ENCODE results near the gene SLC26A8.

The SLC26A8 gene

DNA sequence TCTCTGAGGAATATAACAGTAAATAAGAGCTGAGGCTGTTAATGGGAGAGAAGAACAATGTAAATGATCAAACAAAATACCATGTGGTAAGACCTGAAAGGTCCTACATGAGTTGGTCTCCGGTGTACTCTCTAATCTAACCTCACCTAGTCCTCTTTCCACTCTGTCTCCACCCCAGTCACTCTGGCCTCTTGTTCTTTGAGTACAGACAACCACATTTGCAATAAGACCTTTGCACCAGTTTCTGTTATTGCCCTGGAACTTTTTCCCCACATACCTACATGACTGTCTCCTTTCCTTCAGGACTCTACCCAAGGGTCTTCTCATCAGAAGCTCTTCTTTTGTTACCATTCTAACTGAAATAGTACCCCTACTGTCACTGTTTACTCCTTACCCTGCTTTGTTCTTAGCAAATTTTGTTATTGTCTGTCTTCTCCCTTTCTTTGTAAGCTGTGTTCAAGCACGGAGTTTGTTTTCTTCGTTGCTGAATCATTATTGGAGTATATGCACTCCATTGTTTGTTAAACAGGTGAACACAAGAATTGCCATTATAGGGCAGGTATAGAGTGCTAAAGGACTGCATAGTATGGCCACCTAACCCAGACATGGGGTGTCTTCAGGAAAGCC lies 40.4 kb upstream of the SLC26A8 start:
- no peaks in the 10 kb centered on the region for H3K79me2 ChIP-seq (ENCODE audit: control insufficient read depth, insufficient read depth, low read length, poor library complexity)
- no peak overlapping the region for H3K4me3 ChIP-seq (ENCODE audit: low read depth, low read length)

DNA sequence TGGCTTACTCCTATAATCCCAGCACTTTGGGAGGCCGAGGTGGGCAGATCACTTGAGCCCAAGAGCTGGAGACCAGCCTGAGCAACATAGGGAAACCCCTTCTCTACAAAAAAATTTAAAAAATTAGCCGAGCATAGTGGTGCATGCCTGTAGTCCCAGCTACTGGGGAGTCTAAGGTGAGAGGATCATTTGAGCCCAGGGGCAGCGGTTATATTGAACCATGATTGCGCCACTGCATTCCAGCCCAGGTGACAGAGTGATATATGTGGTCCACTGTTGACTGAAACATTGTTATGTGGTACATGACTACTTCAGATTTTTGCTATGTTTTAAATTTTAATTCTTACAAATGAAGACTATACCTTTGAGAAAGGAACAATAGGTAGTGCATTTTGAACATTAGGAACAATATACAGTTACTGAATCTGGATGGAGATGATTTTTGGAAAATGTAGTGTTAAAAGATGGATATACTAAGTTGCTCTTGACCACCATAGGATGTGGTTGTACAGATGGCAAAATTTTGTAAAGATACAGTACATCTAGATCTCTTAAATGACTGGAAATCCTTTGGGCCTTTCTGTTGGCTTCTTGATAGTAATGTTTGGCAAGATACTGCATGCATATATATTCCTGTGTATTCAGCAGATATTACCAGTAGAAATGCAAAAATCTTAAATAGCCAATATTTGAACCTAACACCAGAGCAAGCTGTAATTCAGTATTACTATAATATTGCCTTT lies 39.0 kb upstream of the SLC26A8 start:
- WGBS (ENCODE audit: extremely low coverage, insufficient coverage, insufficient read length), result no CpG with 5 or more reads among the region's 4 CpGs

More for the DNA sequence above, 40.4 kb upstream of the SLC26A8 start:
- Histone ChIP-seq H3K4me2 (ENCODE audit: low read length) (no peak overlapping the region), H3K4ac (ENCODE audit: low read depth, low read length) (no peak overlapping the region), H2AFZ (ENCODE audit: insufficient read depth, low read length, poor library complexity) (no peak overlapping the region), H3K27me3 (ENCODE audit: insufficient read depth, low read length) (no peaks in the 10 kb centered on the region), H3K4me1 (ENCODE audit: control insufficient read depth in 1 of 2, insufficient read depth in 2 of 2, low read length in 2 of 2) (peaks cover 5% of the 10 kb centered on the region in 2 experiments), H4K8ac (ENCODE audit: low read depth, low read length) (no peak overlapping the region), H2BK5ac (ENCODE audit: low read depth, low read length, poor library complexity) (no peak overlapping the region), H3K14ac (ENCODE audit: low read length) (no peak overlapping the region), H3K9me3 (ENCODE audit: insufficient read depth, low read depth, low read length) (no peaks in the 10 kb centered on the region), H3K36me3 (ENCODE audit: control insufficient read depth in 1 of 2, insufficient read depth in 2 of 2, low read length in 2 of 2) (peaks cover under 1 to 1% of the 10 kb centered on the region in 2 experiments), H3K27ac (ENCODE audit: low read depth, low read length) (no peak overlapping the region), H2BK12ac (ENCODE audit: low read length) (no peak overlapping the region), H3K23ac (ENCODE audit: low read length) (no peak overlapping the region), H4K91ac (ENCODE audit: low read depth, low read length) (no peak overlapping the region), H4K12ac (ENCODE audit: low read depth, low read length) (no peak overlapping the region), H3K18ac (ENCODE audit: low read length) (no peak overlapping the region), H3K9ac (ENCODE audit: low read length) (no peak overlapping the region), H3K79me1 (ENCODE audit: low read length) (no peaks in the 10 kb centered on the region), H2BK120ac (ENCODE audit: insufficient read depth, low read length, poor library complexity) (no peak overlapping the region), H2AK5ac (ENCODE audit: low read length) (no peak overlapping the region)
- DNase-seq, result peak in 1 of 2 donors; percentile 42
- WGBS (ENCODE audit: extremely low coverage, insufficient coverage, insufficient read length), result no CpG with 5 or more reads among the region's 3 CpGs

DNA sequence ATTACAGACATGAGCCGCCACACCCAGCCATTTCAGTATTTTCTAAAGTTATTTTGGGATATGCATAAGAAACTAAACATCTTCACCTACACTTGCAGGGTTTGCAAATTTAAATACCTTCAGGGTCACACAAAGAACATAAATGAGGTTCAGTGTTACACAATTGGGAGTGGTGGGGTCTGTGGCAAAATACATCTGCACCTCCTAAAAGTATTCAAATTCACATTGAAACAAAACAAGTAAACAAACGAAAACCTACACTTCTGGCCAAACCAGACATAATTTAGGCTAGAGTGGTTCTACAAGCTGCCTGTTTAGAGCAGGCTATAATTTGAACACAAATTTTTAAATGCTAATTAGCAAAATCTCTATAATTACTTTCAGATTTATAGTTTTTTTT lies 37.8 kb upstream of the SLC26A8 start:
- Histone ChIP-seq H3K79me1 (ENCODE audit: low read length) (no peaks in the 10 kb centered on the region), H3K9me3 (ENCODE audit: insufficient read depth, low read depth, low read length) (no peaks in the 10 kb centered on the region), H3K79me2 (ENCODE audit: control insufficient read depth, insufficient read depth, low read length, poor library complexity) (no peaks in the 10 kb centered on the region), H4K91ac (ENCODE audit: low read depth, low read length) (no peak overlapping the region), H3K27me3 (ENCODE audit: insufficient read depth, low read length) (no peaks in the 10 kb centered on the region), H3K4ac (ENCODE audit: low read depth, low read length) (no peak overlapping the region), H3K23ac (ENCODE audit: low read length) (no peak overlapping the region), H3K18ac (ENCODE audit: low read length) (no peak overlapping the region), H2BK5ac (ENCODE audit: low read depth, low read length, poor library complexity) (no peak overlapping the region), H3K4me2 (ENCODE audit: low read length) (no peak overlapping the region), H3K4me3 (ENCODE audit: low read depth, low read length) (no peak overlapping the region), H3K36me3 (ENCODE audit: control insufficient read depth in 1 of 2, insufficient read depth in 2 of 2, low read length in 2 of 2) (peaks cover 1 to 5% of the 10 kb centered on the region in 2 experiments), H2BK120ac (ENCODE audit: insufficient read depth, low read length, poor library complexity) (no peak overlapping the region), H3K14ac (ENCODE audit: low read length) (no peak overlapping the region), H3K4me1 (ENCODE audit: control insufficient read depth in 1 of 2, insufficient read depth in 2 of 2, low read length in 2 of 2) (peaks cover 5% of the 10 kb centered on the region in 2 experiments), H2BK12ac (ENCODE audit: low read length) (no peak overlapping the region), H2AFZ (ENCODE audit: insufficient read depth, low read length, poor library complexity) (no peak overlapping the region), H4K8ac (ENCODE audit: low read depth, low read length) (no peak overlapping the region), H3K27ac (ENCODE audit: low read depth, low read length) (no peak overlapping the region), H4K12ac (ENCODE audit: low read depth, low read length) (no peak overlapping the region), H3K9ac (ENCODE audit: low read length) (no peak overlapping the region), H2AK5ac (ENCODE audit: low read length) (no peak overlapping the region)
- DNase-seq, result no peak
- WGBS (ENCODE audit: extremely low coverage, insufficient coverage, insufficient read length), result no CpG with 5 or more reads among the region's 2 CpGs

More for the DNA sequence above, 39.0 kb upstream of the SLC26A8 start:
- Histone ChIP-seq H3K23ac (ENCODE audit: low read length) (no peak overlapping the region), H3K4ac (ENCODE audit: low read depth, low read length) (no peak overlapping the region), H3K9me3 (ENCODE audit: insufficient read depth, low read depth, low read length) (no peaks in the 10 kb centered on the region), H3K4me1 (ENCODE audit: control insufficient read depth in 1 of 2, insufficient read depth in 2 of 2, low read length in 2 of 2) (peaks cover 5% of the 10 kb centered on the region in 2 experiments), H2BK5ac (ENCODE audit: low read depth, low read length, poor library complexity) (no peak overlapping the region), H3K27ac (ENCODE audit: low read depth, low read length) (no peak overlapping the region), H2BK120ac (ENCODE audit: insufficient read depth, low read length, poor library complexity) (no peak overlapping the region), H2BK12ac (ENCODE audit: low read length) (no peak overlapping the region), H3K14ac (ENCODE audit: low read length) (no peak overlapping the region), H4K91ac (ENCODE audit: low read depth, low read length) (no peak overlapping the region), H3K4me2 (ENCODE audit: low read length) (no peak overlapping the region), H2AFZ (ENCODE audit: insufficient read depth, low read length, poor library complexity) (no peak overlapping the region), H3K9ac (ENCODE audit: low read length) (no peak overlapping the region), H3K79me1 (ENCODE audit: low read length) (no peaks in the 10 kb centered on the region), H3K4me3 (ENCODE audit: low read depth, low read length) (no peak overlapping the region), H3K36me3 (ENCODE audit: control insufficient read depth in 1 of 2, insufficient read depth in 2 of 2, low read length in 2 of 2) (peaks cover 1 to 5% of the 10 kb centered on the region in 2 experiments), H4K8ac (ENCODE audit: low read depth, low read length) (no peak overlapping the region), H4K12ac (ENCODE audit: low read depth, low read length) (no peak overlapping the region), H3K79me2 (ENCODE audit: control insufficient read depth, insufficient read depth, low read length, poor library complexity) (no peaks in the 10 kb centered on the region), H3K27me3 (ENCODE audit: insufficient read depth, low read length) (no peaks in the 10 kb centered on the region), H2AK5ac (ENCODE audit: low read length) (no peak overlapping the region), H3K18ac (ENCODE audit: low read length) (no peak overlapping the region)
- DNase-seq, result peak; percentile 93 to 96

GRCh38 chr6:36061236-36061635 lies 36.8 kb upstream of the SLC26A8 start:
- no peak overlapping the region for H3K4ac ChIP-seq (ENCODE audit: low read depth, low read length)
- H2BK12ac ChIP-seq (ENCODE audit: low read length), result no peak overlapping the region
- H4K12ac ChIP-seq (ENCODE audit: low read depth, low read length), result no peak overlapping the region
- H3K4me3 ChIP-seq (ENCODE audit: low read depth, low read length), result no peak overlapping the region
- H3K4me2 ChIP-seq (ENCODE audit: low read length), result no peak overlapping the region
- H3K27ac ChIP-seq (ENCODE audit: low read depth, low read length), result no peak overlapping the region
- H3K9ac ChIP-seq (ENCODE audit: low read length), result no peak overlapping the region
- H3K9me3 ChIP-seq (ENCODE audit: insufficient read depth, low read depth, low read length), result no peaks in the 10 kb centered on the region
- H3K79me1 ChIP-seq (ENCODE audit: low read length), result no peaks in the 10 kb centered on the region
- H3K18ac ChIP-seq (ENCODE audit: low read length), result no peak overlapping the region
- H4K8ac ChIP-seq (ENCODE audit: low read depth, low read length), result no peak overlapping the region
- H3K23ac ChIP-seq (ENCODE audit: low read length), result no peak overlapping the region
- H3K36me3 ChIP-seq (ENCODE audit: control insufficient read depth in 1 of 2, insufficient read depth in 2 of 2, low read length in 2 of 2), result peaks cover 1 to 5% of the 10 kb centered on the region in 2 experiments
- H3K79me2 ChIP-seq (ENCODE audit: control insufficient read depth, insufficient read depth, low read length, poor library complexity), result no peaks in the 10 kb centered on the region
- H3K4me1 ChIP-seq (ENCODE audit: control insufficient read depth in 1 of 2, insufficient read depth in 2 of 2, low read length in 2 of 2), result peaks cover 5% of the 10 kb centered on the region in 2 experiments
- H2AFZ ChIP-seq (ENCODE audit: insufficient read depth, low read length, poor library complexity), result no peak overlapping the region
- H4K91ac ChIP-seq (ENCODE audit: low read depth, low read length), result no peak overlapping the region
- WGBS (ENCODE audit: extremely low coverage, insufficient coverage, insufficient read length), result no CpG with 5 or more reads among the region's 2 CpGs
- H2AK5ac ChIP-seq (ENCODE audit: low read length), result no peak overlapping the region
- no peak overlapping the region for H2BK120ac ChIP-seq (ENCODE audit: insufficient read depth, low read length, poor library complexity)
- no peak overlapping the region for H3K14ac ChIP-seq (ENCODE audit: low read length)
- H3K27me3 ChIP-seq (ENCODE audit: insufficient read depth, low read length), result no peaks in the 10 kb centered on the region
- no peak overlapping the region for H2BK5ac ChIP-seq (ENCODE audit: low read depth, low read length, poor library complexity)
- DNase-seq, result no peak

All from trophoblast cell (in vitro differentiated cells and primary cell).